K562 (cell line): ENCODE results near the gene EGR1. TPM values are rescaled to one million over a fixed set of nuclear protein-coding genes. Genes with fewer than 3 reads are reported as not detected.

Source experiments
- CAMTA2 ChIP-seq: fragments of 250-450 bp; sonication (Bioruptor Pico); conservative IDR thresholded peaks from 2 replicates; pipeline ENCODE4 v1.5.1; 2022
- CEBPG ChIP-seq, 3 experiments: fragments of 200-800 bp in 1 of 3; sonication (Bioruptor generic) in 1 of 3; sonication (generic) in 1 of 3; formaldehyde crosslinking in 1 of 3; IDR thresholded peaks in 2 of 3; conservative IDR thresholded peaks in 1 of 3; 2 replicates each; pipeline versions ENCODE4 v1.6.1 to v1.8.0; 2016 to 2022; ENCODE audit warnings: missing compliant biosample characterization in 2 of 3, missing genetic modification characterization in 2 of 3, mild to moderate bottlenecking in 1 of 3, missing genetic modification reagents in 1 of 3
- CTCFL ChIP-seq: IDR thresholded peaks from 2 replicates; pipeline ENCODE4 v1.6.1; 2011; ENCODE audit warnings: borderline replicate concordance, low read depth, mild to moderate bottlenecking, moderate library complexity, low read length; ENCODE audit not compliant: insufficient read depth, poor library complexity, severe bottlenecking
- ETS2 ChIP-seq: IDR thresholded peaks from 2 replicates; pipeline ENCODE4 v1.6.1; 2016; ENCODE audit warnings: borderline replicate concordance, missing genetic modification characterization, mild to moderate bottlenecking, moderate library complexity, missing compliant biosample characterization; ENCODE audit not compliant: poor library complexity, severe bottlenecking
- GABPA ChIP-seq: fragments of 200-800 bp; sonication (Bioruptor generic); conservative IDR thresholded peaks from 2 replicates; pipeline ENCODE4 v1.6.1; 2016; ENCODE audit warnings: low read depth, missing genetic modification characterization, missing compliant biosample characterization
- MXI1 ChIP-seq: IDR thresholded peaks from 2 replicates; pipeline ENCODE4 v1.6.1; 2011; ENCODE audit warnings: low read depth, mild to moderate bottlenecking, improper control_type of control experiment, low read length
- NKRF ChIP-seq: fragments of 450-650 bp; IDR thresholded peaks from 2 replicates; pipeline ENCODE4 v1.6.1; 2016; ENCODE audit warnings: borderline replicate concordance
- PURB ChIP-seq: sonication (generic); formaldehyde crosslinking; IDR thresholded peaks from 2 replicates; pipeline ENCODE4 v1.9.0; 2021; ENCODE audit warnings: low read depth, mild to moderate bottlenecking, missing genetic modification reagents
- RFX7 ChIP-seq: fragments of 250-450 bp; sonication (Bioruptor Pico); IDR thresholded peaks from 2 replicates; pipeline ENCODE4 v1.5.1; 2021; ENCODE audit warnings: mild to moderate bottlenecking
- RNF2 ChIP-seq: sonication (generic); IDR thresholded peaks from 2 replicates; pipeline ENCODE4 v1.6.1; 2016
- SIX5 ChIP-seq, 2 experiments: IDR thresholded peaks; 2 replicates each; pipeline ENCODE4 v1.6.1; 2011; ENCODE audit warnings: low read length in 2 of 2, borderline replicate concordance in 1 of 2, low read depth in 1 of 2, mild to moderate bottlenecking in 1 of 2, moderate library complexity in 1 of 2; ENCODE audit not compliant: insufficient read depth in 1 of 2
- SMARCC2 ChIP-seq: fragments of 450-650 bp; IDR thresholded peaks from 2 replicates; pipeline ENCODE4 v1.6.1; 2017; ENCODE audit warnings: antibody characterized with exemption, moderate library complexity, mild to moderate bottlenecking, low read depth
- TEAD4 ChIP-seq, 2 experiments: sonication (generic) in 1 of 2; formaldehyde crosslinking in 1 of 2; IDR thresholded peaks; 2 replicates each; pipeline versions ENCODE4 v1.6.1 to v1.8.0; 2012 to 2022; ENCODE audit warnings: borderline replicate concordance in 1 of 2, inconsistent platforms in 1 of 2, low read length in 1 of 2, mild to moderate bottlenecking in 1 of 2, missing genetic modification reagents in 1 of 2
- ZFP1 ChIP-seq: fragments of 450-650 bp; formaldehyde crosslinking; IDR thresholded peaks from 2 replicates; pipeline ENCODE4 v1.4.0; 2020; ENCODE audit warnings: mild to moderate bottlenecking, mixed read lengths
- ZNF121 ChIP-seq: sonication (generic); formaldehyde crosslinking; conservative IDR thresholded peaks from 2 replicates; pipeline ENCODE4 v1.8.0; 2022; ENCODE audit warnings: missing genetic modification reagents
- ZNF133 ChIP-seq: fragments of 250-450 bp; sonication (Bioruptor Pico); IDR thresholded peaks from 2 replicates; pipeline ENCODE4 v1.4.0; 2020; ENCODE audit warnings: mild to moderate bottlenecking
- ZNF384 ChIP-seq: IDR thresholded peaks from 2 replicates; pipeline ENCODE4 v1.6.1; 2012; ENCODE audit warnings: low read depth, low read length, improper control_type of control experiment
- ZSCAN32 ChIP-seq: fragments of 450-650 bp; formaldehyde crosslinking; IDR thresholded peaks from 2 replicates; pipeline ENCODE4 v1.4.0; 2020; ENCODE audit warnings: mild to moderate bottlenecking, moderate library complexity
- polyA plus RNA-seq, 8 experiments: library from polyadenylated mRNA; depleted of rRNA in 4 of 8; stranded (reverse) in 5 of 8; unstranded in 3 of 8; fragments of >200 nt; fragmentation: Nextera tagmentation in 2 of 8; fragmentation: Illumina TruSeq in 1 of 8; extraction: Ambion mirVana in 2 of 8; extraction: Trizol in 1 of 8; gene quantifications; 2 replicates each; pipeline versions ENCODE4 v1.2.1 to v1.2.3, GENCODE V29; 2011 to 2014; ENCODE audit warnings: inconsistent platforms in 1 of 8, missing spikeins in 1 of 8
- total RNA-seq, 7 experiments: library from RNA; depleted of rRNA in 6 of 7; stranded (reverse); fragments of >200 nt in 6 of 7; fragmentation: Illumina TruSeq in 2 of 7; extraction: Trizol in 2 of 7; gene quantifications; 2 replicates each; pipeline versions ENCODE4 v1.2.1 to v1.2.3, GENCODE V29; 2011 to 2021; ENCODE audit warnings: low replicate concordance in 1 of 7
- TF ChIP-seq, protein P1 (sequence below): sonication (generic); formaldehyde crosslinking; IDR thresholded peaks from 2 replicates; pipeline ENCODE4 v1.8.0; 2022; ENCODE audit warnings: mild to moderate bottlenecking, missing genetic modification reagents
- TF ChIP-seq, protein P2 (sequence below): conservative IDR thresholded peaks from 2 replicates; pipeline ENCODE4 v1.6.1; 2011; ENCODE audit warnings: low read depth, mild to moderate bottlenecking, low read length; ENCODE audit not compliant: control insufficient read depth

EGR1 gene
- total and polyA plus RNA-seq, 9 of the 15 experiments (the other 6 are each of a cell fraction or from before 2014, with no cell fraction given) = 1.3 to 132 (median 21.5) TPM

GRCh38 chr5:138449501-138450239, 15.6 kb upstream of the EGR1 start (continued):
- TF ChIP-seq, protein P1, sequence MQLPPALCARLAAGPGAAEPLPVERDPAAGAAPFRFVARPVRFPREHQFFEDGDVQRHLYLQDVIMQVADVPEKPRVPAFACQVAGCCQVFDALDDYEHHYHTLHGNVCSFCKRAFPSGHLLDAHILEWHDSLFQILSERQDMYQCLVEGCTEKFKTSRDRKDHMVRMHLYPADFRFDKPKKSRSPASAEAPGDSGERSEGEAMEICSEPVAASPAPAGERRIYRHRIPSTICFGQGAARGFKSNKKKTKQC (CRISPR knock-in tag) = peak; percentile 18; the same call in 1 of the 2 replicates
- no peak for TF ChIP-seq ZNF121
- TF ChIP-seq, protein P2, sequence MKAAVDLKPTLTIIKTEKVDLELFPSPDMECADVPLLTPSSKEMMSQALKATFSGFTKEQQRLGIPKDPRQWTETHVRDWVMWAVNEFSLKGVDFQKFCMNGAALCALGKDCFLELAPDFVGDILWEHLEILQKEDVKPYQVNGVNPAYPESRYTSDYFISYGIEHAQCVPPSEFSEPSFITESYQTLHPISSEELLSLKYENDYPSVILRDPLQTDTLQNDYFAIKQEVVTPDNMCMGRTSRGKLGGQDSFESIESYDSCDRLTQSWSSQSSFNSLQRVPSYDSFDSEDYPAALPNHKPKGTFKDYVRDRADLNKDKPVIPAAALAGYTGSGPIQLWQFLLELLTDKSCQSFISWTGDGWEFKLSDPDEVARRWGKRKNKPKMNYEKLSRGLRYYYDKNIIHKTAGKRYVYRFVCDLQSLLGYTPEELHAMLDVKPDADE = no peak
- TF ChIP-seq MXI1 = no peak
- TF ChIP-seq NKRF = no peak
- TF ChIP-seq RNF2 = no peak
- TF ChIP-seq TEAD4 (IDR thresholded peaks at IDR 0.05; ENCODE audit: low read length) = peak; percentile 44
- no peak for TF ChIP-seq TEAD4 (CRISPR knock-in tag; IDR thresholded peaks at IDR 0.05; ENCODE audit: borderline replicate concordance)
- TF ChIP-seq ZFP1 (CRISPR knock-in tag) = no peak
- TF ChIP-seq PURB (CRISPR knock-in tag) = no peak
- no peak for TF ChIP-seq ZNF133 (CRISPR knock-in tag)
- no peak for TF ChIP-seq CAMTA2 (CRISPR knock-in tag)
- no peak for TF ChIP-seq SIX5 (IDR thresholded peaks at IDR 0.05; ENCODE audit: borderline replicate concordance in 1 of 2, insufficient read depth in 1 of 2, low read depth in 1 of 2, low read length in 2 of 2)
- TF ChIP-seq GABPA = no peak
- TF ChIP-seq SMARCC2 = no peak
- TF ChIP-seq ETS2 (tag) = no peak
- no peak for TF ChIP-seq RFX7
- 0 out of 2 replicates have a peak, but pooled peaks have one; percentile 4 for TF ChIP-seq ZSCAN32 (CRISPR knock-in tag)
- TF ChIP-seq ZNF384 = no peak
- no peak for TF ChIP-seq CTCFL
- no peak for TF ChIP-seq CEBPG (CRISPR knock-in tag; IDR thresholded peaks at IDR 0.05)
- TF ChIP-seq CEBPG (tag; conservative IDR thresholded peaks at IDR 0.05 in 1 of 2, IDR thresholded peaks at IDR 0.05 in 1 of 2) = no peak
